ENCODE data around the gene RRAGB. TPM values are rescaled to one million over a fixed set of nuclear protein-coding genes. Genes with fewer than 3 reads are reported as not detected.

The RRAGB gene
- total and polyA plus RNA-seq, 8 donors, result 9.2 to 56.5 (median 27.7) TPM

DNA sequence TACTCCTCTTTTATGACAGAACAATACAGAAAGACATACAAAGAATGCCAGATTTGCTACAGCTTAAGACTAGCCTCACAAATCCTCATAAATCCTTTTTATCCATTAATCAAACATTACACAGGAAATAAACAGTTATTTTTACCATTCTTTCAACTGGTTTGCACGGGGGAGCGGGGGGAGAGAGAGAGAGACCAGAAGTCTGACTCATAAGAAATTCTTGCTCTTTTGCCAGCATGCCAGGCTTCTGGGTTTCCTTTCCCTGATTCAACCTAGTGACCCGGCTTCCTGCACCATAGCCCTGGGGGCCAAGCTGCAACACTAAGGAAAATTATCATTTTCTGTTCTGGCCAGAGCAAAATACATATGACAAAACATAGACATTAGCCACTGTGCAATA is 6.8 kb upstream of the RRAGB start:
- H3K4me3 ChIP-seq, result no peak overlapping the region
- intact Hi-C loops (cut with DNase I; ENCODE audit: low total_unique reads), result no loop called here
- H3K36me3 ChIP-seq, result no peaks in the 10 kb centered on the region
- H3K4me1 ChIP-seq, result no peaks in the 10 kb centered on the region
- peaks cover 0 to 10% (median 6%) of the 10 kb centered on the region in 4 donors for H3K9me3 ChIP-seq
- no peaks in the 10 kb centered on the region for H3K27me3 ChIP-seq
- H3K27ac ChIP-seq, result peak overlapping the region in 1 of 5 donors; percentile 43
- no peak for DNase-seq
- TF ChIP-seq EP300 (IDR thresholded peaks at IDR 0.05) (no peak), POLR2A (IDR thresholded peaks at IDR 0.05) (no peak), CTCF (IDR thresholded peaks at IDR 0.05) (no peak), POLR2AphosphoS5 (IDR thresholded peaks at IDR 0.05) (no peak)
- WGBS, 5 donors, result 6 to 49% (median 31%) methylated on average over 3 of the region's 3 CpGs

DNA sequence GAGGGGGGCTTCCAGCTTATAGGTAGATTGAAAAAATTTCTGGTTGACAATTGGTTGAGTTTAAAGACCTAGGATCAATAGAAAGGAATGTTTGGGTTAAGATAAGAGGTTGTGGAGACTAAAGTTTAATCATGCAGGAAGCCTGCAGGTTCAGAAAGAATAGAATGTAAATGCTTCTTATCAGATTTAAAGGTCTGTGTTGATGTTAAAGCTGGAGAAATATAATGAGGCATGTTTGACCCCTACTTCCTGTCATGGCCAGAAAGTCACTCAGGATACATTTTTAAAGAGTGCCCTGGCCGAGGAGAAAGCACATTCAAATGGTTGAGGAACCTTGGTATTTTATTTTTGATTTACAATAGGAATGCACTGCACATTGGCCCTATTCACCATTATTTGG is 3.9 kb upstream of the RRAGB start:
- H3K27ac ChIP-seq, result no peak overlapping the region
- H3K27me3 ChIP-seq, result no peaks in the 10 kb centered on the region
- TF ChIP-seq POLR2A (IDR thresholded peaks at IDR 0.05) (no peak), EP300 (IDR thresholded peaks at IDR 0.05) (no peak), POLR2AphosphoS5 (IDR thresholded peaks at IDR 0.05) (no peak), CTCF (IDR thresholded peaks at IDR 0.05) (no peak)
- no peak overlapping the region for H3K4me3 ChIP-seq
- H3K9me3 ChIP-seq, result peaks cover 0 to 6% (median 4%) of the 10 kb centered on the region in 4 donors
- 10 to 20% (median 14%) methylated on average over 1 of the region's 1 CpG for WGBS, 5 donors
- H3K36me3 ChIP-seq, result no peaks in the 10 kb centered on the region
- H3K4me1 ChIP-seq, result peaks cover 0 to 4% (median 3%) of the 10 kb centered on the region in 4 donors
- DNase-seq, result no peak
- intact Hi-C loops (cut with DNase I; ENCODE audit: low total_unique reads), result no loop called here

GRCh38 chrX:55714161-55714560 is 3.4 kb upstream of the RRAGB start:
- TF ChIP-seq POLR2A (IDR thresholded peaks at IDR 0.05) (no peak), POLR2AphosphoS5 (IDR thresholded peaks at IDR 0.05) (no peak), EP300 (IDR thresholded peaks at IDR 0.05) (no peak), CTCF (IDR thresholded peaks at IDR 0.05) (no peak)
- Histone ChIP-seq H3K4me1 (peaks cover 0 to 10% (median 8%) of the 10 kb centered on the region in 4 donors), H3K27ac (no peak overlapping the region), H3K36me3 (no peaks in the 10 kb centered on the region), H3K4me3 (no peak overlapping the region), H3K9me3 (peaks cover 0 to 6% (median 4%) of the 10 kb centered on the region in 4 donors), H3K27me3 (no peaks in the 10 kb centered on the region)
- no peak for DNase-seq
- 77 to 86% (median 79%) methylated on average over 4 to 5 of the region's 5 CpGs for WGBS, 5 donors
- intact Hi-C loops (cut with DNase I; ENCODE audit: low total_unique reads), result no loop called here

- H3K9me3 ChIP-seq, result no peaks in the 10 kb centered on the region
- TF ChIP-seq EP300 (IDR thresholded peaks at IDR 0.05) (no peak), POLR2AphosphoS5 (IDR thresholded peaks at IDR 0.05) (no peak), POLR2A (IDR thresholded peaks at IDR 0.05) (no peak), CTCF (IDR thresholded peaks at IDR 0.05) (no peak)
- H3K27ac ChIP-seq, result no peak overlapping the region
- no peaks in the 10 kb centered on the region for H3K36me3 ChIP-seq
- 40 to 82% (median 69%) methylated on average over 2 to 7 of the region's 7 CpGs for WGBS, 5 donors
- peak in 1 of 2 donors; percentile 5 for DNase-seq
- no peaks in the 10 kb centered on the region for H3K27me3 ChIP-seq
- no peak overlapping the region for H3K4me3 ChIP-seq
- intact Hi-C loops (cut with DNase I; ENCODE audit: low total_unique reads), result no loop called here
- H3K4me1 ChIP-seq, result peaks cover 0 to 19% (median 12%) of the 10 kb centered on the region in 4 donors
Measured at GRCh38 chrX:55715847-55716246, 1.7 kb upstream of the RRAGB start.
